Panc1 (cell line): ENCODE measurements around the gene THBS1.

Experiments
- POLR2AphosphoS5 ChIP-seq: IDR thresholded peaks from 2 replicates; pipeline ENCODE4 v1.6.1; 2012; ENCODE audit warnings: mild to moderate bottlenecking, low read depth, low read length, moderate library complexity
- SIN3A ChIP-seq: IDR thresholded peaks from 2 replicates; pipeline ENCODE4 v1.6.1; 2012; ENCODE audit warnings: low read depth, mild to moderate bottlenecking, low read length, moderate library complexity, borderline replicate concordance; ENCODE audit not compliant: insufficient read depth
- TCF7L2 ChIP-seq: IDR thresholded peaks from 2 replicates; pipeline ENCODE4 v1.6.1; 2011; ENCODE audit warnings: mild to moderate bottlenecking, low read depth, low read length, inconsistent platforms
- TF ChIP-seq, protein P1 (sequence below): fragments of 450-650 bp; IDR thresholded peaks from 2 replicates; pipeline ENCODE4 v1.5.1; 2017; ENCODE audit warnings: mild to moderate bottlenecking

GRCh38 chr15:39552556-39552955 lies 28.3 kb upstream of the THBS1 start:
- TF ChIP-seq TCF7L2 (no peak), POLR2AphosphoS5 (no peak), SIN3A (no peak)
- TF ChIP-seq, protein P1, sequence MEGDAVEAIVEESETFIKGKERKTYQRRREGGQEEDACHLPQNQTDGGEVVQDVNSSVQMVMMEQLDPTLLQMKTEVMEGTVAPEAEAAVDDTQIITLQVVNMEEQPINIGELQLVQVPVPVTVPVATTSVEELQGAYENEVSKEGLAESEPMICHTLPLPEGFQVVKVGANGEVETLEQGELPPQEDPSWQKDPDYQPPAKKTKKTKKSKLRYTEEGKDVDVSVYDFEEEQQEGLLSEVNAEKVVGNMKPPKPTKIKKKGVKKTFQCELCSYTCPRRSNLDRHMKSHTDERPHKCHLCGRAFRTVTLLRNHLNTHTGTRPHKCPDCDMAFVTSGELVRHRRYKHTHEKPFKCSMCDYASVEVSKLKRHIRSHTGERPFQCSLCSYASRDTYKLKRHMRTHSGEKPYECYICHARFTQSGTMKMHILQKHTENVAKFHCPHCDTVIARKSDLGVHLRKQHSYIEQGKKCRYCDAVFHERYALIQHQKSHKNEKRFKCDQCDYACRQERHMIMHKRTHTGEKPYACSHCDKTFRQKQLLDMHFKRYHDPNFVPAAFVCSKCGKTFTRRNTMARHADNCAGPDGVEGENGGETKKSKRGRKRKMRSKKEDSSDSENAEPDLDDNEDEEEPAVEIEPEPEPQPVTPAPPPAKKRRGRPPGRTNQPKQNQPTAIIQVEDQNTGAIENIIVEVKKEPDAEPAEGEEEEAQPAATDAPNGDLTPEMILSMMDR = no peak
